GM21619 (cell line): ENCODE data around the gene ETDC.
"Not testable (repeated sequence)": the region's sequence is repeated elsewhere in the genome, so short reads cannot be mapped to it uniquely, and the experiment has no call there.

Experiments
- ATAC-seq: cut with Tn5 transposase; IDR thresholded peaks from one replicate; pipeline ENCODE4 v1.9.1; 2021; ENCODE audit not compliant: unreplicated experiment

Gene ETDC

DNA sequence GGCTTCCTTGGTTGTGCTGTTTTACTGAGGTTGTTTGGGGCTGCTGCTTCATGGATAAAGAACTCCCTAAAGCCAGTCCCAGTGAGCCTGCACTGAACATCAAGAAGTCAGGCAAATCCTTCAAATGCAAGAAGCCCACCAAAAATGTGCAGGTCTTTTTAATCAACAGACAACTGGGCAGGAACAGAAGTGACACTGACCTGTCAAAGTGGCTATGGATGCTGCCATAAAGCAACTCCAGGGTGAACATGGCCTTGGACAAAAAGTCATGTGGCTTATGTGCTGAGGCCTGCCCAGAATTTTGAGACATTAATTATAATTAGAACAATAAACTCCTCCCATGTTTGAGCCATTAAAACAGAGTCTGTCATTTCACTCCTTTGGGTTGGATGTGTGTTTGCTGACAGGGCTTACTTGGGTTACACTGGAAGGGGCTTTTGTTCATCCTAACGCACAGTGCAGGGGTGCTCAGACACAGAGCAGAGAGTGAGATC is at the start of gene ETDC:
ETDC (plus strand) TSS at position 51 of the 494 bp plus-strand sequence; CDS start at position 51, 0 bp downstream.
- ATAC-seq, result no peak

DNA sequence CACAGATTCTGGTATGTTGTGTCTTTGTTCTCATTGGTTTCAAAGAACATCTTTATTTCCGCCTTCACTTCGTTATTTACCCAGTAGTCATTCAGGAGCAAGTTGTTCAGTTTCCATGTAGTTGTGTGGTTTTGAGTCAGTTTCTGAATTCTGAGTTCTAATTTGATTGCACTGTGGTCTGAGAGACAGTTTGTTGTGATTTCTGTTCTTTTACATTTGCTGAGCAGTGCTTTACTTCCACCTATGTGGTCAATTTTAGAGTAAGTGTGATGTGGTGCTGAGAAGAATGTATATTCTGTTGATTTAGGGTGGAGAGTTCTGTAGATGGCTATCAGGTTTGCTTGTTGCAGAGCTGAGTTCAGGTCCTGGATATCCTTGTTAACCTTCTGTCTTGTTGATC is 48.3 kb upstream of the ETDC start:
- ATAC-seq, result not testable (repeated sequence)

DNA sequence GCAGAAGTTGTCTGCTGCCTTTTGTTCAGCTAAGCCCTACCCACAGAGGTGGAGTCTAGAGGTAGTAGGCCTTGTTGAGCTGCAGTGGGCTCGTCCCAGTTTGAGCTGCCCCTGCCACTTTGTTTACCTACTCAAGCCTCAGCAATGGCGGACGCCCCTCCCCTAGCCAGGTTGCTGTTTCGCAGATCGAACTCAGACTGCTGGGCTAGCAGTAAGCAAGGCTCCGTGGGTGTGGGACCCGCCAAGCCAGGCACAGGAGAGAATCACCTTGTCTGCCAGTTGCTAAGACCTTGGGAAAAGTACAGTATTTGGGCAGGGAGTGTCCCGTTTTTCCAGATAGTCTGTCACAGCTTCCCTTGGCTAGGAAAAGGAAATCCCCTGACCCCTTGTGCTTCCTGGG is 45.9 kb upstream of the ETDC start:
- ATAC-seq, result not testable (repeated sequence)

DNA sequence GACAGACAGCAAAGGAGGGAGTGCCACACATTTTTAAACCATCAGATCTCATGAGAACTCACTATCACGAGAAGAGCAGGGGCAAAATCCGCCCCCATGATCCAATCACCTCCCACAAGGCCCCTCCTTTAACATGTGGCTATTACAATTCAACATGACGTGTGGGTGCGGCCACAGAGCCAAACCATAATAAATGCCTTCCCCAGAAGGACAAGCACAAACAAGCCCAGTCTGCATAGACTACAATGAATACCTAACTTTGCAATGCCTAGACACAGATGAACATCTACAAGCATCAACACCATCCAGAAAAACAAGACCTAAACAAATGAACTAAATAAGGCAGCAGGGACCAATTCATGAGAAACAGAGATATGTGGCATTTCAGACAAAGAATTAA is 45.1 kb upstream of the ETDC start:
- ATAC-seq, result no peak

DNA sequence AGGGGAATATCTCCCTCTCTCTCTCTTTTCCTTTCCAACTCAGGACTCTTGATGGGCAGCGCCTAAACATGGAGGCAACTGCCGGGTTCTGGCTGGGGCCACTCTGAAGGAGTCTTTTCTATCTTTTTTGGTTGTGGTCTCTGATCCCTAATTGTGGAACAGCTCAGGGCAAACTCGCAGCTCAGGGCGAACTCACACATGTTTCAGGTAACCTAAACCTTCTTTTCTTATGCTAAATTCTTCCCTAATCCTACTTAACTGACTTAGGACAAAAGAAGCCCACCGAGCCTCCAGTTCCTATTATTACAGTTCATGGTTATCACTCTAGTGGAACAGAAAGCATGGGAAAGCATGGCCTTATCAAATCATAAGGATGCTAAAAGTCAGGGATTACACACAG is 36.1 kb upstream of the ETDC start:
- no peak for ATAC-seq

DNA sequence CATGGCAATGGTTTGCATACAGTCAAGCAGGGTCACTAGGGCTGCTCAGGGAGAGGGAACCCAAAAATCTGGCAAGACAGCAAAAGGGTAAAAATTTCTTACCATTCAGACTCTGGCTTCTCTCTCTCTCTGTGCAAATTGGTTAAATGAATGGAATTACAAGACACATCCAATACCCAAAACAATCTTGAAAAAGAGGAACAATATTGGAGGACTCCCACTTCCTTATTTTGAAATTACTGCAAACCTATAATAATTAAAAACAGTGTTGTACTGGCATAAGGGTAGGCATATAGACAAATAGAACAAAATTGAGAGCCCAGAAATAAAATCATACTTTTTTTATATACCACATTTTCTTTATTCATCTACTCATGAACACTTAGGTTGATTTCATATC is 33.3 kb upstream of the ETDC start:
- no peak for ATAC-seq

DNA sequence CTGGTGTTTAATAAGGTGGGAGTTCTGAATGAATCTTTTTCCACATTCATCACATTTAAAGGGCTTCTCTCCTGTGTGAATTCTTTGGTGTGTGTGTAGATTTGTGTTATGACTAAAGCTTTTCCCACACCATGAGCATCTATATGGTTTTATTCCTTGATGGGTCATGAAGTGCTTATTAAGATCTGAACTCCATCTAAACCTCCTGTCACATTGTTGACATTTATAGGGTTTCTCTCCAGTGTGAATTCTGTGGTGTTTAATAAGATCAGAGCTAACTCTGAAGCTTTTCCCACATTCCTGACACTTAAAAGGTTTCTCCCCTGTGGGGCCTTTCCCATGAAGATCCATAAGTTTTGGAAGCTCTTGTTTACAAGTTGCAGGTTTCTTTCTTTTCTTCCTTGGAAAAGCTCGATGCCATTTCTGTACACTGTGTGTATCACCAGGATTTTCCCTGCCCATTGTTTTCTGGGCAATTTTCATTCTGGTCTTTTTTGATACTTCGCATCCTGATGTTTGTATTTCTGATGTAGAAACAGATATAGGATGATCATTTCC is 21.9 kb upstream of the ETDC start:
- ATAC-seq, result no peak

DNA sequence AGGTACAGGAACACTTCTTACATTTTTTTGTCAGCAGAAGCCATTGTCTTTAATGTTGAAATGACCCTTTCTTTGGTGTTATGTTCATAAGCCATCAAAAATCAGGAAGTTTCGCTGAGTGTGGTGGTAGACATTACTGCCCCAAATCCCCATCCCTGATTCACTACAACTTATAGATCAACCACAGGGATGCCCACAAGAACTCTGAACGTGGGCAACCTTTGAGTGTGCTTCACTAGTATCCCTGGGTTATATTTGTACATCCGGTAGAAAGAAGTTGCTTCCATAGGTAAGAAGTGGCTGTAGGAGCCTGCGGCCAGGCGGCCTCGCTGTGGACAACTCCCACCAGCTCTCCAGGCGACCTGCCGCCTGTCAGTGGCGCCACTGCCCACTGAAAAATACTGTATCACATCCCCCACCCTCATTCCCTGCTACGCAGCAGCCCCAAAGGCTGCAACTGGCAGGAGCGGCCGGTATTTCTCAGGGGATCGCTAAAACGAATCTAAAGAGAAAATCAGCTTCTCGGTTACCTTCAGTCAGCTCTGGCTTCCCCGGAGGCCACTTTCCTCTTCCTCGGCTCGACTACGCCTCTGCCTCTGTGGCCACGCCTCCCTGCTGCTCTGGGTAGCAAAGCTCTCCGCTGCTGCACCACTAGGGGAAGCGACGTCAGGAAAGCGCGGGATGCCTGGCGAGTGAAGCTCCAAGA is 13.9 kb upstream of the ETDC start:
- peak; percentile 99 for ATAC-seq

DNA sequence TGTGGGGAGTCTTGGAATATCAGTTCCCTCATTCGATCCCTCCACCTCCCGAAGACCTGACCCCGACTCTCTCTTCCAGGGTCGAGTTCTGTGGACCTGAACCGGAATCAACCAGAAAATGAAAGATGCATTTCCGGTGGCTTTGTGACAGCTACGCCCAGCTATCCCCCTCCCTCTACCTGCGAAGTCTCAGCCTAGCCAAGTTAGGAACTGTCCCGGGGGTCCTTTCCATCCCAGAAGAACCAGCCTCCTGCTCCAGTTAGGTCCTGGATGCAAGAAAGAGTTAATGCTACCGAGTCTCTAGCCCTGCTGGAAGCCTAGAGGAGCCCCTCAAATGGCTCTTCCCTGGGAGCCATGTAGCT is 13.4 kb upstream of the ETDC start:
- ATAC-seq, result peak; percentile 48

DNA sequence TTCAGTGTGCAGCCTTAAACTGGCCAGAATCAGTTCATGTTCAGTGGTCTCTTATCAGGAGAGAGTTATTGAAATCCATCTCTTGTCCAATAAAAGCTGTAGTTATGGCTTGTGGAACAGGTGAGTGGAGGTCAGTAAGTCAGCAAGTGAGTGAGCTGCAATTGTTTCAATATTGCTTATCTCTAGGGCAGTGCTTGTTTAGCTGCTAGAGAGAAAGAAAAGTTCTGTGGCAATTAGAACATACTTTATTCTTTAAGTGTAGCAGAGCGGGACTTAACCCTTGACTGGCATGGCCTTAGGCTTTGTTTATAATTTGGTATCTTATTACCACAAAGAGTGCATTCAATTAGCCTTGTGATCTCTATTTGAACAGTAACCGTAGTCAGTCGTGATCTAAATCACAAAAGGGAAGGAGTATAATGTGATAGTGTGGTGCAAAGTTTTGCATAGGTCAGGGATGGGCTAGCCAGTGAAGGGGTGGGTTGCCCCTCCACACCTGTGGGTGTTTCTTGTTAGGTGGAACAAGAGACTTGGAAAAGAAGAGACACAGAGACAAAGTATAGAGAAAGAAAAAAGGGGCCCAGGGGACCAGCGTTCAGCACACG is 6.9 kb upstream of the ETDC start:
- ATAC-seq, result no peak

DNA sequence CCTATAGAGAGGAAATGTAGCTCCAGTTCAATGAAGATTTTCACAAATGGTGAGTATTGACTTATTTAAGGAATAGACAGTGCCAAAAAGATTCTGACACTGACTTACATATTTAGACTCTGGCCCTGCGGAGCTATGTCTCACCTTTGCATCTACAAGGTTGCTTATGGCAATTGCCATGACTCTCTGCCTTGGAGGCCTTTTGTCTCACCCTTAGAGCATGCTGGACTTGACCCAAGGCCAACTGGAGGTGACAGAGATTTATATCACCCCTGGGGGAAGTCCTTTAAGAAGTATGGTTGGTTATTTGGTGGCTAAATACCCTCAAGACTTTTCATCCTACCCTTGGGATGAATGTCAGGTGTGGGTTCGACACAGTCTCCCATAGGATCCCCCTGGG is 4.5 kb upstream of the ETDC start:
- ATAC-seq, result no peak

DNA sequence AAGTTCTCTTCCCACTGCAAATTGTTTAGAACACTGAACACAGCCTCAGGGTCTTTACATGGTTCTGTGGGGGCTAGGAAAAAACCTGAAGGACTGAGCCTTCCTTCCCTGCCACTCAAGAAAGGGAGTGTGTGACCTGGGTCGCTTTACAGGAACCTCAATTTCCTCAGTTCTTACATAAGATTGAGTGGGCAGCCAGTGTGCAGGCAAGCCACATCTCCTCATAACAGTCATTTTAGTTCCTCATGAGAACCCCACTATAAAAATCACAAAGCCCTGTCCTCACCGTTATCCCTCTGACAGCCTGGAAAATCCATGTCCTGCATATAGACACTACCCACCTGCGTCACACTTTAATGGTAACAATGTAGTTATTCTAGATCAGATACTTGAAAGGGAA is 2.1 kb upstream of the ETDC start:
- ATAC-seq, result no peak

DNA sequence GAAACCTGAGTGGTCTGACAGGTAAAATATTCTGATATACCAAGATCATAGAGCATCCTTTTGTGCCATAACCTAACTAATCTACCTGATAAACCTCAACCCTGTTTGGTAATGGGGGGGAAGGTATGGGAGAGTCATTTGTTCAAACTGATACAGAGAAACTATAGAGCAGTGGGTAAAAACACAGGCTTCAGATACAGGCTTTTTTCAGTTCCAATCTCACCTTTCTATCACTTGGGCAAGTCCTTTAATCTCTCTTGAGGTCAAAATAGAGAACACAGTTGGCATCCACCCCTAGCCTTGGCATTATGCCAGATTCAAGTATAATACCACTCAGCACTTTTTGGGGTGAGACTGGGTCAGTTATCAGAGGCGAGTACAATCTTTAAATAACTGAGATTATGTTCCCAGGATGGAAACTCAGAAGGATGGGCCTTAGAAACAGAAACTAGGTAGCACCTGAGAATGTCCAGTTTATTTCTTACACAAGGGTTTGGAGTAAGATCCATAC is 880 bp upstream of the ETDC start:
- ATAC-seq, result no peak

DNA sequence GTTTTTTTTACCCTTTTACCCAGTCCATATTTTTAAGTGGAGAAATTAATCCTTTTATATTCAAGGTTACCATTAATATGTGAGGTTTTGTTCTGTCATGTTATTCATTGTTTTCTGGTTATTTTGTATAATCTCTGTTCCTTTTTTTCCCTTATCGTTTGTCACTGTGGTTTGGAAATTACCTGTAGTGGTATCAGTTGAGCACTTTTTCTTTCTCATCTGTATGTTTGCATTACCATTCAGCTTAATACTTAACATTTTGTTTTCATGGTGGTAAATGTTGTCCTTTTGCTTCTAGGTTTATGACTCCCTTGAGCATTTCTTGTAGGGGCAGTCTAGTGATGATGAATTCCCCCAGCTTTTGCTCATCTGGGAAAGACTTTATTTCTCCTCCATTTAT is 6.6 kb downstream of the ETDC start:
- peak; percentile 60 for ATAC-seq

DNA sequence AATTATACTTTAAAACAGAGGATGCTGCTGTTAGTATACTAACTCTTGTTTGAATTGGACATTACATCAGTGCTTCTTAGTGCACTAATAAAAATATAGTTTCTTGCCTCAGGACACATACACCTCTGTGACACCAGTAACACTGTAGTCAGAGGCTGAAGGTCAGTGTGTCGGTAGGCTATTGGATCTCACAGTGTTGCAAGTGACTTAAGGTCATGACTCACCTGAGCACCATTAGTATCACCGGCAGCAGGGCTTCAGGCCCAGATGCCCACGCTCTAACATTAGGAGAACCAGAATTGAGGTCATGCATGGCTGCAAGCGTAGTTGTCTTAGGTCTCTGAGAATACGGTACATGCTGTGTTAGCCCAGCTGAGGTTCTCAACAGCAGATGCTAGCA is 15.2 kb downstream of the ETDC start:
- no peak for ATAC-seq

DNA sequence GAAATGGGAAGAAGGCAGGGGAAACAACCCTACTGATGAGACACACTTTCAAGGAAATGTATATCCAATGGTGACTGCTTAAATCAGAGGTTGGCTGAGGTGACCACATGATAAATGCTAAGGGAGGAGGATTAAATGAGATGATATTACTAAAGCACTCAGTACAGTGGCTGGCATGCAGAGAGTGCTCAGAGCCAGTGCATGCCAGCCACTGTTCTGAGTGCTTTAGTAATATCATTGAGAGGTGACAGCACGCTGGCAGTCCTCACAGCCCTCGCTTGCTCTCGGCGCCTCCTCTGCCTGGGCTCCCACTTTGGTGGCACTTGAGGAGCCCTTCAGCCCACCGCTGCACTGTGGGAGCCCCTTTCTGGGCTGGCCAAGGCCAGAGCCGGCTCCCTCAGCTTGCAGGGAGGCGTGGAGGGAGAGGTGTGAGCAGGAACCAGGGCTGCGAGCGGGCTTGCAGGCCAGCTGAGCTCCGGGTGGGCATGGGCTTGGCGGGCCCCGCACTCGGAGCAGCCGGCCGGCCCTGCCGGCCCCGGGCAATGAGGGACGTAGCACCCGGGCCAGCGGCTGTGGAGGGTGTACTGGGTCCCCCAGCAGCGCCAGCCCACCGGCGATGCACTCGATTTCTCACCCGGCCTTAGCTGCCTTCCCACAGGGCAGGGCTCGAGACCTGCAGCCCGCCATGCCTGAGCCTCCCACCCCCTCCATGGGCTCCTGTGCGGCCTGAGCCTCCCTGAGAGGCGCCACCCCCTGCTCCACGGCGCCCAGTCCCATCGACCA is 15.9 kb downstream of the ETDC start:
- not testable (repeated sequence) for ATAC-seq

DNA sequence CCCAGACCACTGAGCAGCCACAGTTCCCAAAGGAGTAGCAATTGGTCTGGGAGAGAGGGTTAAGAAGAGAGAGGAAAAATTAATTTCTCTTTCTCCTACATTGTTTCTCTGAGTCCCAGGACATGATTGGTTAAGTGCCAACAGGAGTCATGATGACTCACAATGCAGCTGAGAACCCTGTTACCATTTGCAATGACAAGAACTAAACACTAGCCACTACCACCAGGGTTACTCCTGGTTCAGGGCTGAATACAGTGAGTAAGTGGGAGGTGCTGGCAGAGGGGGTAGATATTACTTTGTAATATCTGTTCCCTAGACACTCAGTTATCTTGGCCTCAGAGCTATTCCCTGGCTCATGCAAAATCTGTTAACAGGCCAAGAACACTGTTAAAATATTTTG is 18.0 kb downstream of the ETDC start:
- no peak for ATAC-seq

DNA sequence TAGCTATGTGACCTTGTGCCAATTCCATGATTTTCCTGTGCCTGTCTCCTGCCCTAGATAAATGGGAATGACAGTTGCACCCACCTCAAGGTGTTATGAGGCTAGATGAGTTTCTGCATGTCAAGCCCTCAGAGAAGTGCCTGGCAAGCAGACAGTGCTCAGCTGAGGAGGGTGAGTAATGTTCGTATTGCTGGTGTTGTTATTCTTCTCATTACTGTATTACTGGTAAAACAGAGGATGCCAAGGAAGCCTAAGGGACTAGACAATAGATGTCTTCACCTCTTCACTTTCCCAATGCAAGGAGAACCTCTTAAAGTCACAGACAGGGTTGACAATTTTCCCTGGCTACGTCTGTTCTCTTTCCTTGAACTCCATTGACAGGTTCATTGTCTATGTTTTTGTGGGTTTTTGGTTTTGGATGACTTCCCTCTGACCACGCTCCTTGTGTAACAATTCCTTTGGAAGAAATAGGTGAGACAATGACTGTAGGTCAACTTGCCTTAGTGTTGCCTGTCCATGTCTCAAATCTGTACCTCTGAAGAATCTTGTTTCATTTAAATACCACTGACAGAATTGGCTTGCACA is 19.2 kb downstream of the ETDC start:
- no peak for ATAC-seq

DNA sequence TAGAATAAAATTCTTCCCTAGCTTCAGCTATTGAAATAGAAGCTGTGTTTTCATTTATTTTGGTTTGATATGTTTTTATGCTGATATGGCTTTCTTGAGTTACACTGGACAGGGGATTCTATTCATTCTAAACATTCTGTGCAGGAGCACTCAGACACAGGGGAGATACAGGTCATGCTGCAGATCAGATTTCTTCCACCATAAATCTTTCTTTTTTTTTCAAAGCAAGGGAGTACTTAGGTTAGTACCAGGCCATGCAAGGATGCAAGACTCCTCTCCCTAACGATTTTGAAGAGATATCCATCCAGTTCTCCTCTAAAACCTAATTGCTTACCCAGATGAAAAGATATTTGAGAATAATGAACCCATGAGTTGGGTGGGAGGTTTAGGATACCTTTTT is 21.4 kb downstream of the ETDC start:
- no peak for ATAC-seq

DNA sequence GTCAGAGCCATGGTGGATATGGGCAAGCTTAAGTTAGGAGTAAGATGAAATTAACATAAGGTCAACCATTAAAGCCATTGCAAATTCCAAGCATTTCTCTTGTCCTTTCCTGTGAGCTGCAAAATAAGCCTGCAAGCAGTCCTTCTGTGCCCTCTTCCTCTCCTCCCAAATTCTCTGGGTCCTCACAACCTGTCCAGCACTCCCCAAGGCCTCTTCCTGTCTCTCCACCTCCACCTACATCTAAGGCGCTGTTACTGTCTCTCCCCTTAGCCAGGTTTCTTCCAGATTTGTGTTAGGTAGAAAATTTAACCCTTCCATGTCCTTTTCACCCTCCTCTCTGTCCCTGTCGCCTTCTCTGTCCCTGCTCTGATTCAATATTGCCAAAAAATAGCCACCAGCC is 22.2 kb downstream of the ETDC start:
- no peak for ATAC-seq

DNA sequence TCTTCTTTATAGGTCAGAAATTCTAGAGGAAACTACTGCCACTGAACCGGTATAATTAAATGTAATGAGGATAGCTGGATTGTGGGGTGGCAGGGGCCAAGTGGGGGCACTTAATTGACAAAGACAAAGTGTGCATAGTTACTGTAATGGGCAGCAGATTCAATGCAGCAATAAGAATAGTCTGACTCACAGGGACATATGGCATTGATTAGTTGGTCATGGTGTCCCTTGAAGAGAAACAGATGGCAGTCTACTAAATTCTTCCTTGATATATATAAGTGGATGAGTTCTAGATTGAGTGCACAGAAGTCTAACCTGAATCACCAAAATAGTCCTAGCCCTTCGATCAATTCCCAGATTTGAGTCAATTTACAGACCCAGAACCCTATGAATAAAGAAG is 31.6 kb downstream of the ETDC start:
- no peak for ATAC-seq
